Adrenal gland (tissue), 12 donors: ENCODE results near the gene BEND3. TPM values are rescaled to one million over a fixed set of nuclear protein-coding genes. Genes with fewer than 3 reads are reported as not detected.
A peak's percentile ranks its signal among the peaks of the same experiment; 100 is the strongest.

Experiments
- DNase-seq, 7 donors: peaks; one replicate each; pipeline ENCODE4 v3.0.0-alpha.2; 2019 to 2020
- H3K27ac ChIP-seq, 5 donors: fragments of 200-600 bp; sonication (generic) in 4 of 5; 1 replicate in 3 of 5; 2 replicates in 2 of 5; pipeline versions ENCODE4 v1.5.1 to v1.8.0; 2016 to 2020; ENCODE audit warnings: mild to moderate bottlenecking in 1 of 5
- H3K27me3 ChIP-seq: fragments of 200-600 bp; 2 replicates; pipeline ENCODE4 v1.8.0; 2021
- H3K36me3 ChIP-seq, 2 donors: fragments of 200-600 bp; replicated peaks in 1 of 2; 1 replicate in 1 of 2; 2 replicates in 1 of 2; pipeline versions ENCODE4 v1.5.1 to v1.8.0; 2018 to 2022
- H3K4me1 ChIP-seq, 2 donors: fragments of 200-600 bp; replicated peaks in 1 of 2; 1 replicate in 1 of 2; 2 replicates in 1 of 2; pipeline versions ENCODE4 v1.5.1 to v1.8.0; 2018 to 2021
- H3K4me3 ChIP-seq, 4 donors: fragments of 200-600 bp; sonication (generic) in 3 of 4; one replicate each; pipeline ENCODE4 v1.5.1; 2016 to 2018
- H3K9me3 ChIP-seq, 3 donors: fragments of 200-600 bp; sonication (generic) in 1 of 3; replicated peaks in 1 of 3; 1 replicate in 2 of 3; 2 replicates in 1 of 3; pipeline versions ENCODE4 v1.5.1 to v1.8.0; 2016 to 2021
- CTCF ChIP-seq, 6 experiments: fragments of 450-650 bp in 4 of 6; fragments of 200-600 bp in 2 of 6; sonication (generic) in 1 of 6; IDR thresholded peaks; 1 replicate in 5 of 6; 2 replicates in 1 of 6; pipeline versions ENCODE4 v1.5.1 to v1.8.0; 2016 to 2021; ENCODE audit warnings: antibody characterized with exemption in 6 of 6, mild to moderate bottlenecking in 2 of 6, moderate library complexity in 1 of 6
- POLR2A ChIP-seq, 2 donors: fragments of 450-650 bp; IDR thresholded peaks; one replicate each; pipeline ENCODE4 v1.6.1; 2017; ENCODE audit warnings: antibody characterized with exemption in 2 of 2, mild to moderate bottlenecking in 2 of 2, moderate library complexity in 1 of 2
- WGBS, 4 donors: extraction: QIAGEN DNeasy Blood & Tissue Kit in 2 of 4; methylation state at CpG; one replicate each; pipeline versions ENCODE4 v1.1.5 to v1.1.7; 2013 to 2017; 5-methylcytosine and 5-hydroxymethylcytosine counted together
- intact Hi-C, 2 donors: fragments of 100-400 bp; cut with DNase I; formaldehyde crosslinking; loops; one replicate each; pipeline versions ENCODE4 v1.14.1 to v1.15.0; 2022 to 2023
- polyA plus RNA-seq, 3 donors: library from polyadenylated mRNA; stranded (reverse); fragments of 200-250 nt in 2 of 3; fragments of 350-450 nt in 1 of 3; fragmentation: Illumina TruSeq in 1 of 3; extraction: RNeasy Lipid Tissue Mini Kit (QIAGEN cat#74804) in 1 of 3; gene quantifications; one replicate each; pipeline ENCODE4 v1.2.3, GENCODE V29; 2013 to 2014
- total RNA-seq, 9 donors: library from RNA; depleted of rRNA in 4 of 9; stranded (reverse); fragments of >200 nt in 4 of 9; fragments of 120-200 nt in 1 of 9; fragmentation: NEBNext Ultra II Directional in 1 of 9; extraction: Animal tissue kit (Norgen Biotek cat#: 25700) in 1 of 9; gene quantifications; one replicate each; pipeline versions ENCODE4 v1.1.0 to v1.2.4, GENCODE V29; 2013 to 2023
- donor health status: healthy with polysubstance abuse.
- donor health status: Bipolar disorder and iron deficiency.
- donor health status: DM: yes; HTN: yes; CAD: no.
- donor health status: DM: no; HTN: no; CAD: no.
- donor health status: DM: no; HTN: no; CAD: no.
- donor health status: DM: yes; HTN: yes; CAD: no.

Gene BEND3
- total and polyA plus RNA-seq, 12 donors = 0.64 to 3.5 (median 1.9) TPM

DNA sequence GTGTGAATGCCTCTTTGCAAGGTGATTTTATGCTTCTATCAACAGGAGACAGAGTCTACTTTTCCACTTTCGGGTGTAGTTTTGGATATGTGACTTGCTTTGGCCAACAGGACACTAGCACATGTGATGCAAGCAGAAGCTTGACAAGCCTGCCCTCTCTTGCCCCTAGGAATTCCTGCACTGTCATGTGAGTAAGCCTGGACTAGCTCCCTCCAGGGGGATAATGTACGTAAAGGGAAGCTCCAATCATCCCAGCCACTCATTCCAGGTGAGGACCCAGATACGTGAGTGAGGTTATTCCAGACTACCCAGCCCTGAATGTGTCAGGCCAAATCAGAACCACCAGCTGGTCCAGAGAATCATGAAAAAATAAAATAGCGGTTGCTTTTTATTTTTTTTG, 33.3 kb downstream of the BEND3 start:
- H3K4me1 ChIP-seq = no peaks in the 10 kb centered on the region
- no peak for DNase-seq
- no peak overlapping the region for H3K4me3 ChIP-seq
- no peaks in the 10 kb centered on the region for H3K36me3 ChIP-seq
- 62 to 75% (median 67%) methylated on average over 4 of the region's 4 CpGs for WGBS, 4 donors
- no peak overlapping the region for H3K27ac ChIP-seq
- intact Hi-C loops = no loop called here
- TF ChIP-seq POLR2A (IDR thresholded peaks at IDR 0.05) = no peak
- H3K27me3 ChIP-seq = no peaks in the 10 kb centered on the region
- H3K9me3 ChIP-seq = no peaks in the 10 kb centered on the region

GRCh38 chr6:107080036-107080435, 35.3 kb downstream of the BEND3 start:
- intact Hi-C loops = no loop called here
- Histone ChIP-seq H3K4me3 (no peak overlapping the region), H3K9me3 (no peaks in the 10 kb centered on the region), H3K27ac (no peak overlapping the region), H3K27me3 (no peaks in the 10 kb centered on the region), H3K4me1 (no peaks in the 10 kb centered on the region), H3K36me3 (no peaks in the 10 kb centered on the region)
- DNase-seq = peak in 1 of 7 donors; percentile 12
- TF ChIP-seq POLR2A (IDR thresholded peaks at IDR 0.05) = no peak
- TF ChIP-seq CTCF (IDR thresholded peaks at IDR 0.05) = peak in 2 of 6 experiments; percentile 28 to 32
- 68 to 83% (median 78%) methylated on average over 5 of the region's 5 CpGs for WGBS, 4 donors

DNA sequence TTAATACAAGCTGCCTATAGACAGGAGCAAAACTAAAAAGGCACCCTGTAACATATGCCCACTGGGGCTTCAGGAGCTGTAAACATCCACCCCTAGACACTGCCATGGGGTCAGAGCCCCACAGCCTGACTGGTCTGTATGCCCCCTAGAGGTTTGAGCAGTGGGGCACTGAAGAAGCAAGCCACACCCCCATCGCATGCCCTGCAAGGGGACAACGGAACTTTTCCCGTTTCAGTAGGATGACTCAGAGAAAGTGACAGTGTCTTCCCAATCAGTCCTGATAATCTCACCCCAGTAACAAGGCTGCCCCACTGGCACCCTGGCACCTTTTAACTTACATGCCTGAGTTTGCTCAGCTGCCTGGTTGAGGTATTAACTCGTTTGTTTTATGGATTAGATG, 35.9 kb downstream of the BEND3 start:
- no peak for TF ChIP-seq CTCF (IDR thresholded peaks at IDR 0.05)
- TF ChIP-seq POLR2A (IDR thresholded peaks at IDR 0.05) = no peak
- no peaks in the 10 kb centered on the region for H3K4me1 ChIP-seq
- no peaks in the 10 kb centered on the region for H3K27me3 ChIP-seq
- intact Hi-C loops = no loop called here
- 32 to 57% (median 47%) methylated on average over 4 of the region's 4 CpGs for WGBS, 4 donors
- DNase-seq = peak in 5 of 7 donors; percentile 21 to 48 (median 33)
- no peaks in the 10 kb centered on the region for H3K36me3 ChIP-seq
- no peak overlapping the region for H3K4me3 ChIP-seq
- H3K27ac ChIP-seq = no peak overlapping the region
- H3K9me3 ChIP-seq = no peaks in the 10 kb centered on the region

GRCh38 chr6:107077710-107078109, 37.6 kb downstream of the BEND3 start:
- 88 to 94% (median 92%) methylated on average over 7 of the region's 7 CpGs for whole genome bisulfite sequencing, 4 donors
- no peak for DNase-seq
- no peak for TF ChIP-seq CTCF (IDR thresholded peaks at IDR 0.05)
- no peak for TF ChIP-seq POLR2A (IDR thresholded peaks at IDR 0.05)
- Histone ChIP-seq H3K27ac (no peak overlapping the region), H3K4me3 (no peak overlapping the region), H3K9me3 (no peaks in the 10 kb centered on the region), H3K36me3 (no peaks in the 10 kb centered on the region), H3K27me3 (no peaks in the 10 kb centered on the region), H3K4me1 (no peaks in the 10 kb centered on the region)
- intact Hi-C loops = no loop called here

- 73 to 84% (median 80%) methylated on average over 6 of the region's 6 CpGs for WGBS, 4 donors
- no peak for DNase-seq
- intact Hi-C loops = no loop called here
Observed at GRCh38 chr6:107075951-107076381, 39.3 kb downstream of the BEND3 start.

More at GRCh38 chr6:107075951-107076381, 39.3 kb downstream of the BEND3 start:
- no peaks in the 10 kb centered on the region for H3K27me3 ChIP-seq
- H3K36me3 ChIP-seq = no peaks in the 10 kb centered on the region
- TF ChIP-seq POLR2A (IDR thresholded peaks at IDR 0.05) (no peak), CTCF (IDR thresholded peaks at IDR 0.05) (peak in 1 of 6 experiments; percentile 4)
- H3K27ac ChIP-seq = no peak overlapping the region
- no peaks in the 10 kb centered on the region for H3K4me1 ChIP-seq
- no peak overlapping the region for H3K4me3 ChIP-seq
- no peaks in the 10 kb centered on the region for H3K9me3 ChIP-seq
